ENCODE measurements around the gene RENBP. TPM values are rescaled to one million over a fixed set of nuclear protein-coding genes. Genes with fewer than 3 reads are reported as not detected.

Gene RENBP
- total RNA-seq, 1 experiment from 2014 or later = 0.23 TPM

DNA sequence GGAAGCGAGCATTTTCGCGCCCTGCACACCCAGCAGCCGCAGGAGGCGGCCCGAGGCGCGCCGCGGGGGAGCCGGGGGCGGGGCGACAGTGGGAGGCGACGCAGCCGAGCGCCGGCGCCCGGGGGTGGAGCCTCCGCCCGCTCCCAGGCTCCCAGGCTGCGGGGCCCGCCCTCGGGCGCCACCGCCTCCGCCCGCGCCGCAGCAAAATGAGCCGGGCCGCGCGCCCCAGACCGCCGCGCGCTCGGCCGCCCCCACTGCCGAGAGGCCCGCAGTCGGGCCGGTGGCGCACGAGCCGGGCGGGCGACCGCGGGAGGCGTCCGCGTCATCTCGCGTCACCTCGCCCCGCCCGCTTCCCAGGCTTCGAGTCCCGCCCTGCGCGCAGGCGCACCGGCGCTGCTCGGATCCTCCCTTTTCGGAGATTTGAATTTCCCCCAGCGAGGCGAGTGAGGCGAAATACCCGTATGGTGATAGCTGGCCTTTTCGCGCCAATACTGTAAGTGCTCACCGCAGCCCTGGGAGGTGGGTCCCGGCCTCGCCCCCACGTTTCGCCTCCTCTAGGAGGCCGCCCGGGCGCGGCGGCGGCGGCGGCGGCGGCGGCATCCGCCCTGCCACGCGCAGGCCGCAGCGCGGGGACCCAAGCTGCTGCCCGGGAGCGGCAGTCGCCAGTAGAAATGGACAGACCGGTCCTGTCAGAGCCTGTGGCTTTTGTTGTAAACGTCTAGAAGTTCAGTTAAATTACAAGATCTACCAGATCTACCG is 28.1 kb upstream of the RENBP start, which contains the start of gene TMEM187:
Gene TMEM187 (plus strand): TSS at position 387 of the 759 bp plus-strand sequence. CDS start 9,309 bp downstream, outside the sequence.
- Mint-ChIP-seq H3K27ac (ENCODE audit: low read depth, unreplicated experiment) (peak within 1 kb of the TSS; percentile 100), H3K4me1 (ENCODE audit: insufficient read depth, unreplicated experiment) (peaks cover 25% of the 10 kb centered on the region), H3K36me3 (ENCODE audit: insufficient read depth, unreplicated experiment) (peaks cover 4% of the 10 kb centered on the region), H3K9me3 (ENCODE audit: unreplicated experiment) (no peaks in the 10 kb centered on the region), H3K4me3 (ENCODE audit: unreplicated experiment) (peak within 1 kb of the TSS; percentile 95), H3K27me3 (ENCODE audit: insufficient read depth, unreplicated experiment) (no peaks in the 10 kb centered on the region)
- ChIA-PET CTCF (no interaction called here), POLR2A (interaction anchor here (0.6 to 3.8 kb wide), 10 partner anchors 21 to 574 kb away, joined by 3 to 15 read pairs (median 4); partner anchors contain the start of genes ARHGAP4, G6PD, IKBKG and IRAK1)
- peak; percentile 93 for DNase-seq (ENCODE audit: unreplicated experiment)
- BruUV-seq (replicated peaks) = no TSS peak
- TF ChIP-seq, protein P1, sequence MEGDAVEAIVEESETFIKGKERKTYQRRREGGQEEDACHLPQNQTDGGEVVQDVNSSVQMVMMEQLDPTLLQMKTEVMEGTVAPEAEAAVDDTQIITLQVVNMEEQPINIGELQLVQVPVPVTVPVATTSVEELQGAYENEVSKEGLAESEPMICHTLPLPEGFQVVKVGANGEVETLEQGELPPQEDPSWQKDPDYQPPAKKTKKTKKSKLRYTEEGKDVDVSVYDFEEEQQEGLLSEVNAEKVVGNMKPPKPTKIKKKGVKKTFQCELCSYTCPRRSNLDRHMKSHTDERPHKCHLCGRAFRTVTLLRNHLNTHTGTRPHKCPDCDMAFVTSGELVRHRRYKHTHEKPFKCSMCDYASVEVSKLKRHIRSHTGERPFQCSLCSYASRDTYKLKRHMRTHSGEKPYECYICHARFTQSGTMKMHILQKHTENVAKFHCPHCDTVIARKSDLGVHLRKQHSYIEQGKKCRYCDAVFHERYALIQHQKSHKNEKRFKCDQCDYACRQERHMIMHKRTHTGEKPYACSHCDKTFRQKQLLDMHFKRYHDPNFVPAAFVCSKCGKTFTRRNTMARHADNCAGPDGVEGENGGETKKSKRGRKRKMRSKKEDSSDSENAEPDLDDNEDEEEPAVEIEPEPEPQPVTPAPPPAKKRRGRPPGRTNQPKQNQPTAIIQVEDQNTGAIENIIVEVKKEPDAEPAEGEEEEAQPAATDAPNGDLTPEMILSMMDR (IDR thresholded peaks at IDR 0.05; ENCODE audit: unreplicated experiment) = no peak
- intact Hi-C loops (cut with micrococcal nuclease) = loop anchor here (2.0 kb wide), 1 partner anchor 78 kb away; no protein-coding TSS in a partner anchor

DNA sequence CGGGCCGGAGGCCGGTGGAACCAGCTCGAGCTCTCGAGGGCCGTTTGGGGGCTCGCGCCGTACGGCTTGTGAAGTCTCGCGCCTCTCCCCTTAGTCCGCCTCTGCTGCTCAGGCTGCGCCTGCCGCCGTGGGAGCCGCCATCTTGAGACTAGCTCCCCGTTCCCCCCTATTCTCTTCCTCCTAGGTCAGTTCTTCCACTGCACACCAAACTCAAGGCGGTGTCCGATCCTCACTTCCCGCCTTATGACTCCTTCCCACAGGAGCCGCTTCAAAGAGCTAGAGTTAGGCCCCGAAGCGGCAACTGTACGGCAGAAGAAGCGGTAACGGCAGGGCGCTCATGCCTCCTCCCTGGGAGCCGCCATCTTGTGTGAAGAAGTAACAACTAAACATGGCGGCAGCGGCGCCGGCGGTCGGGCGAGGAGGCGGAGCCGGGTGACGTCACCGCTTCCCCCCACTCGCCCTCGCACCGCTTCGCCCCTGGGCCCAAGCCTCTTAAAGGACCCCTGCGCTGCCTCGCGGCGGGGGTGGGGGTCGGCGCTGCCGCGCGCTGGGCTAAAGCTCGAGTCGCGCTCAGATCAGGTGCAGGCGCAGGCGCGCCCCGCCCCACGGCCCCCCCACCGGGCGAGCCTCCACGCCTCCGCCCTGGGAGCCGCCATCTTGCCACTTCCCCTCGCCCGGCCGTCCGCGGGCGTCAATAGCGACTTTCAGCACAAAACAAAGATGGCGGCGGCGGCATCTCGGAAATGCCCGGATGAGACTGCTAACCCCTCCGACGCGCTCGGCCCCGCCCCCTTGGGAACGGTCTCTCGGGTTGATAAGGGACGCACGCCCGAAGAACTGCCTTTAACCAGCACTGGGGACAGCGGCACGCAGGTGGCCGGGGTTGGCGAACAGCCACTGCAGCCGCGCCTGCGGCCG is 27.3 kb upstream of the RENBP start, which contains the start of gene HCFC1:
Gene HCFC1 (minus strand): TSS at position 369 of the 918 bp plus-strand sequence. CDS start 978 bp downstream, outside the sequence.
- Mint-ChIP-seq H3K36me3 (ENCODE audit: insufficient read depth, unreplicated experiment) (peaks cover 4% of the 10 kb centered on the region), H3K9me3 (ENCODE audit: unreplicated experiment) (no peaks in the 10 kb centered on the region), H3K27ac (ENCODE audit: low read depth, unreplicated experiment) (peak within 1 kb of the TSS; percentile 100), H3K4me3 (ENCODE audit: unreplicated experiment) (peak within 1 kb of the TSS; percentile 95), H3K27me3 (ENCODE audit: insufficient read depth, unreplicated experiment) (no peaks in the 10 kb centered on the region), H3K4me1 (ENCODE audit: insufficient read depth, unreplicated experiment) (peaks cover 29% of the 10 kb centered on the region)
- CTCF ChIA-PET = interaction anchor here (0.6 to 1.6 kb wide), 5 partner anchors 42 to 957 kb away, joined by 3 to 8 read pairs (median 4); no protein-coding TSS in a partner anchor
- TSS peak; percentile 63 for BruUV-seq (replicated peaks)
- TF ChIP-seq, protein P1 (IDR thresholded peaks at IDR 0.05; ENCODE audit: unreplicated experiment) = no peak
- peak; percentile 92 for DNase-seq (ENCODE audit: unreplicated experiment)
- intact Hi-C loops (cut with micrococcal nuclease) = loop anchor here (2.0 kb wide), 1 partner anchor 79 kb away; no protein-coding TSS in a partner anchor
- POLR2A ChIA-PET = interaction anchor here (0.6 to 3.8 kb wide), 20 partner anchors 21 to 575 kb away, joined by 3 to 15 read pairs (median 4); partner anchors contain the start of genes ARHGAP4, G6PD, IKBKG and RPL10

DNA sequence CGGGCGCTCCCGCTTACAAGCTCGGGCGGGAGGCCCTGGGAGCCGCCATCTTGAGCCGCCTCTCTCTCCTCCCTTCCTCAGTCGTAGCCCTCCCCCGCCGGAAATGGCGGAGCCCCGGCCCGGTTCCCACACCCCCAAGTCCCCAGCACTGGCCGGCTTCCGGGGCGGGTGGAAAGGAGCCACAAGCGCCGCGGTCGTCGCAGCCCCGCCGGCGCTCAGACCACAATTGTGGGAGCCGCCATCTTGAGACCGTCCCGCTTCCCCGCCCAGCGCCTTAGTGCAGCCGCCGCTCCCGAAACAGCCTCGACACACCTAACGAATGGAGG is 26.6 kb upstream of the RENBP start:
- H3K9me3 Mint-ChIP-seq (ENCODE audit: unreplicated experiment) = no peaks in the 10 kb centered on the region
- ChIA-PET CTCF (interaction anchor here (0.7 to 5.2 kb wide), 4 partner anchors 24 to 392 kb away, joined by 3 to 38 read pairs (median 6); partner anchors contain the start of gene RENBP), POLR2A (interaction anchor here (0.6 to 3.8 kb wide), 21 partner anchors 25 to 1030 kb away, joined by 3 to 15 read pairs (median 4); partner anchors contain the start of genes ARHGAP4, G6PD, IKBKG and RPL10)
- H3K4me3 Mint-ChIP-seq (ENCODE audit: unreplicated experiment) = peak overlapping the region; percentile 95
- TF ChIP-seq, protein P1 (IDR thresholded peaks at IDR 0.05; ENCODE audit: unreplicated experiment) = no peak
- peaks cover 29% of the 10 kb centered on the region for H3K4me1 Mint-ChIP-seq (ENCODE audit: insufficient read depth, unreplicated experiment)
- peak; percentile 96 for DNase-seq (ENCODE audit: unreplicated experiment)
- intact Hi-C loops (cut with micrococcal nuclease) = no loop called here
- peak overlapping the region; percentile 100 for H3K27ac Mint-ChIP-seq (ENCODE audit: low read depth, unreplicated experiment)
- H3K27me3 Mint-ChIP-seq (ENCODE audit: insufficient read depth, unreplicated experiment) = no peaks in the 10 kb centered on the region
- H3K36me3 Mint-ChIP-seq (ENCODE audit: insufficient read depth, unreplicated experiment) = peaks cover 4% of the 10 kb centered on the region
- TSS peak; percentile 37 for BruUV-seq (replicated peaks)
